H1 (cell line): ENCODE measurements around the gene CCDC179. TPM values are rescaled to one million over a fixed set of nuclear protein-coding genes. Genes with fewer than 3 reads are reported as not detected.

ENCODE experiments used
- FOSL1 ChIP-seq: IDR thresholded peaks from 2 replicates; pipeline ENCODE4 v1.6.1; 2011; ENCODE audit warnings: mild to moderate bottlenecking, low read depth, low read length, moderate library complexity; ENCODE audit not compliant: insufficient read depth
- POLR2A ChIP-seq, 2 experiments: IDR thresholded peaks; 1 replicate in 1 of 2; 2 replicates in 1 of 2; pipeline ENCODE4 v1.6.1; 2011; ENCODE audit warnings: low read depth in 2 of 2, low read length in 2 of 2, mild to moderate bottlenecking in 2 of 2; ENCODE audit errors: control extremely low read depth in 1 of 2
- RBBP5 ChIP-seq: IDR thresholded peaks from 2 replicates; pipeline ENCODE4 v1.7.1; 2012; ENCODE audit warnings: low read depth, mild to moderate bottlenecking, inconsistent platforms, low read length, moderate library complexity, borderline replicate concordance
- polyA plus RNA-seq, 7 experiments: library from polyadenylated mRNA; depleted of rRNA in 3 of 7; stranded (reverse) in 5 of 7; unstranded in 2 of 7; fragments of >200 nt in 5 of 7; fragments of 200-250 nt in 2 of 7; gene quantifications; 1 replicate in 5 of 7; 2 replicates in 1 of 7; 4 replicates in 1 of 7; pipeline versions ENCODE4 v1.2.1 to v1.2.3, GENCODE V29; 2011 to 2013; ENCODE audit warnings: missing spikeins in 2 of 7, mixed read lengths in 2 of 7
- total RNA-seq: library from RNA; stranded (reverse); fragmentation: NEBNext Ultra II Directional; extraction: Animal tissue kit (Norgen Biotek cat#: 25700); gene quantifications from 2 replicates; pipeline ENCODE4 v1.2.1, GENCODE V29; 2021

CCDC179 gene
- total and polyA plus RNA-seq, 2 of the 8 experiments (the other 6 are each of a cell fraction or from before 2014, with no cell fraction given): not detected

- no peak for TF ChIP-seq RBBP5
- TF ChIP-seq POLR2A (IDR thresholded peaks at IDR 0.05; ENCODE audit: control extremely low read depth in 1 of 2, low read depth in 2 of 2, low read length in 2 of 2): no peak
- TF ChIP-seq FOSL1: no peak
These were observed 18.3 kb upstream of the CCDC179 start (continued) for GRCh38 chr11:22878604-22879003.
